IPS-11a (cell line): ENCODE measurements around the gene ST3GAL2.

Experiments used
- H3K4me3 ChIP-seq: one replicate; pipeline ENCODE4 v1.5.1; 2013; ENCODE audit warnings: low read depth, low read length, control low read depth

The ST3GAL2 gene

GRCh38 chr16:70438585-70438968 lies 323 bp downstream of the ST3GAL2 start:
- H3K4me3 ChIP-seq: peak overlapping the region; percentile 54

GRCh38 chr16:70437582-70438557 lies 1.0 kb downstream of the ST3GAL2 start:
- peak overlapping the region; percentile 54 for H3K4me3 ChIP-seq

GRCh38 chr16:70437017-70437581 lies 1.8 kb downstream of the ST3GAL2 start:
- no peak overlapping the region for H3K4me3 ChIP-seq

GRCh38 chr16:70434484-70435260 lies 4.2 kb downstream of the ST3GAL2 start:
- H3K4me3 ChIP-seq: no peak overlapping the region

- H3K4me3 ChIP-seq: no peak overlapping the region
These were observed 5.3 kb downstream of the ST3GAL2 start for GRCh38 chr16:70433458-70434103.

- H3K4me3 ChIP-seq: no peak overlapping the region
These were observed 6.0 kb downstream of the ST3GAL2 start for GRCh38 chr16:70432723-70433457.

GRCh38 chr16:70432356-70432722 lies 6.6 kb downstream of the ST3GAL2 start:
- H3K4me3 ChIP-seq: no peak overlapping the region

GRCh38 chr16:70430667-70431536 lies 8.0 kb downstream of the ST3GAL2 start:
- H3K4me3 ChIP-seq: no peak overlapping the region

- no peak overlapping the region for H3K4me3 ChIP-seq
These were observed 8.8 kb downstream of the ST3GAL2 start for GRCh38 chr16:70429888-70430666.

GRCh38 chr16:70428178-70428998 lies 10.5 kb downstream of the ST3GAL2 start:
- H3K4me3 ChIP-seq: no peak overlapping the region

GRCh38 chr16:70427786-70428177 lies 11.1 kb downstream of the ST3GAL2 start:
- H3K4me3 ChIP-seq: no peak overlapping the region

GRCh38 chr16:70422543-70422942 lies 16.4 kb downstream of the ST3GAL2 start:
- no peak overlapping the region for H3K4me3 ChIP-seq

GRCh38 chr16:70421473-70422311 lies 17.2 kb downstream of the ST3GAL2 start:
- no peak overlapping the region for H3K4me3 ChIP-seq

- H3K4me3 ChIP-seq: no peak overlapping the region
These were observed 17.9 kb downstream of the ST3GAL2 start for GRCh38 chr16:70421014-70421413.

GRCh38 chr16:70419384-70420327 lies 19.2 kb downstream of the ST3GAL2 start:
- no peak overlapping the region for H3K4me3 ChIP-seq

- no peak overlapping the region for H3K4me3 ChIP-seq
These were observed 19.9 kb downstream of the ST3GAL2 start for GRCh38 chr16:70418993-70419318.
